ENCODE results near the gene ENPP3.

Gene ENPP3

GRCh38 chr6:131688286-131688685, 51.2 kb downstream of the ENPP3 start:
- Histone ChIP-seq H3K23ac (ENCODE audit: low read length) (no peak overlapping the region), H2BK5ac (ENCODE audit: low read length) (no peak overlapping the region), H4K8ac (ENCODE audit: low read depth, low read length) (no peak overlapping the region), H3K79me2 (ENCODE audit: control insufficient read depth, insufficient read depth, low read length) (no peaks in the 10 kb centered on the region), H4K5ac (ENCODE audit: low read length) (no peak overlapping the region), H3K56ac (ENCODE audit: low read length) (no peak overlapping the region), H3K27me3 (ENCODE audit: insufficient read depth, low read length, poor library complexity) (no peaks in the 10 kb centered on the region), H2AK5ac (ENCODE audit: low read length) (no peak overlapping the region), H2BK15ac (replicated peaks; ENCODE audit: low read depth) (no peak overlapping the region), H3K27ac (ENCODE audit: low read depth, low read length) (no peak overlapping the region), H3K9ac (ENCODE audit: low read length) (no peak overlapping the region), H3K4me1 (ENCODE audit: control insufficient read depth, low read depth, low read length) (no peaks in the 10 kb centered on the region), H3K18ac (ENCODE audit: low read length) (no peak overlapping the region), H2BK120ac (ENCODE audit: low read depth, low read length) (no peak overlapping the region), H3K79me1 (ENCODE audit: low read length) (no peaks in the 10 kb centered on the region), H3K4me3 (ENCODE audit: low read length) (no peak overlapping the region), H3K36me3 (ENCODE audit: control insufficient read depth, insufficient read depth, low read length) (no peaks in the 10 kb centered on the region), H3K4me2 (ENCODE audit: low read length) (no peak overlapping the region), H3K4ac (ENCODE audit: low read depth, low read length) (no peak overlapping the region)
- WGBS (ENCODE audit: extremely low coverage, insufficient coverage, low lambda C conversion rate), result no CpG with 5 or more reads among the region's 1 CpG
- DNase-seq, result no peak

GRCh38 chr6:131692031-131692430, 54.9 kb downstream of the ENPP3 start:
- Histone ChIP-seq H3K27ac (ENCODE audit: low read depth, low read length) (no peak overlapping the region), H2AK5ac (ENCODE audit: low read length) (no peak overlapping the region), H3K23ac (ENCODE audit: low read length) (no peak overlapping the region), H3K4ac (ENCODE audit: low read depth, low read length) (no peak overlapping the region), H3K4me1 (ENCODE audit: control insufficient read depth, low read depth, low read length) (no peaks in the 10 kb centered on the region), H4K8ac (ENCODE audit: low read depth, low read length) (no peak overlapping the region), H3K4me2 (ENCODE audit: low read length) (no peak overlapping the region), H3K9ac (ENCODE audit: low read length) (no peak overlapping the region), H3K36me3 (ENCODE audit: control insufficient read depth, insufficient read depth, low read length) (no peaks in the 10 kb centered on the region), H3K18ac (ENCODE audit: low read length) (no peak overlapping the region), H3K79me1 (ENCODE audit: low read length) (no peaks in the 10 kb centered on the region), H2BK120ac (ENCODE audit: low read depth, low read length) (no peak overlapping the region), H3K4me3 (ENCODE audit: low read length) (no peak overlapping the region), H3K27me3 (ENCODE audit: insufficient read depth, low read length, poor library complexity) (no peaks in the 10 kb centered on the region), H3K56ac (ENCODE audit: low read length) (no peak overlapping the region), H2BK5ac (ENCODE audit: low read length) (no peak overlapping the region), H2BK15ac (replicated peaks; ENCODE audit: low read depth) (no peak overlapping the region), H4K5ac (ENCODE audit: low read length) (no peak overlapping the region), H3K79me2 (ENCODE audit: control insufficient read depth, insufficient read depth, low read length) (no peaks in the 10 kb centered on the region)
- 100% methylated on average over 1 of the region's 1 CpG for WGBS (ENCODE audit: extremely low coverage, insufficient coverage, low lambda C conversion rate)
- no peak for DNase-seq

GRCh38 chr6:131692589-131692988, 55.5 kb downstream of the ENPP3 start:
- Histone ChIP-seq H3K18ac (ENCODE audit: low read length) (no peak overlapping the region), H2BK15ac (replicated peaks; ENCODE audit: low read depth) (no peak overlapping the region), H3K4me1 (ENCODE audit: control insufficient read depth, low read depth, low read length) (no peaks in the 10 kb centered on the region), H3K4me2 (ENCODE audit: low read length) (no peak overlapping the region), H3K27ac (ENCODE audit: low read depth, low read length) (no peak overlapping the region), H4K5ac (ENCODE audit: low read length) (no peak overlapping the region), H3K79me2 (ENCODE audit: control insufficient read depth, insufficient read depth, low read length) (no peaks in the 10 kb centered on the region), H2BK5ac (ENCODE audit: low read length) (no peak overlapping the region), H3K4ac (ENCODE audit: low read depth, low read length) (no peak overlapping the region), H3K36me3 (ENCODE audit: control insufficient read depth, insufficient read depth, low read length) (no peaks in the 10 kb centered on the region), H3K4me3 (ENCODE audit: low read length) (no peak overlapping the region), H3K79me1 (ENCODE audit: low read length) (no peaks in the 10 kb centered on the region), H3K9ac (ENCODE audit: low read length) (no peak overlapping the region), H2AK5ac (ENCODE audit: low read length) (no peak overlapping the region), H4K8ac (ENCODE audit: low read depth, low read length) (no peak overlapping the region), H3K27me3 (ENCODE audit: insufficient read depth, low read length, poor library complexity) (no peaks in the 10 kb centered on the region), H3K56ac (ENCODE audit: low read length) (no peak overlapping the region), H3K23ac (ENCODE audit: low read length) (no peak overlapping the region), H2BK120ac (ENCODE audit: low read depth, low read length) (no peak overlapping the region)
- no peak for DNase-seq

GRCh38 chr6:131693384-131693783, 56.3 kb downstream of the ENPP3 start:
- no peak overlapping the region for H3K27ac ChIP-seq (ENCODE audit: low read depth, low read length)
- H3K36me3 ChIP-seq (ENCODE audit: control insufficient read depth, insufficient read depth, low read length), result no peaks in the 10 kb centered on the region
- no peaks in the 10 kb centered on the region for H3K79me2 ChIP-seq (ENCODE audit: control insufficient read depth, insufficient read depth, low read length)
- H3K4me3 ChIP-seq (ENCODE audit: low read length), result no peak overlapping the region
- peak; percentile 10 for DNase-seq
- H4K5ac ChIP-seq (ENCODE audit: low read length), result no peak overlapping the region
- WGBS (ENCODE audit: extremely low coverage, insufficient coverage, low lambda C conversion rate), result no CpG with 5 or more reads among the region's 5 CpGs
- no peak overlapping the region for H3K18ac ChIP-seq (ENCODE audit: low read length)
- no peaks in the 10 kb centered on the region for H3K79me1 ChIP-seq (ENCODE audit: low read length)
- no peaks in the 10 kb centered on the region for H3K4me1 ChIP-seq (ENCODE audit: control insufficient read depth, low read depth, low read length)
- no peak overlapping the region for H2BK5ac ChIP-seq (ENCODE audit: low read length)
- no peak overlapping the region for H2AK5ac ChIP-seq (ENCODE audit: low read length)
- H3K56ac ChIP-seq (ENCODE audit: low read length), result no peak overlapping the region
- H3K23ac ChIP-seq (ENCODE audit: low read length), result no peak overlapping the region
- no peak overlapping the region for H2BK15ac ChIP-seq (replicated peaks; ENCODE audit: low read depth)
- H3K9ac ChIP-seq (ENCODE audit: low read length), result no peak overlapping the region
- H3K27me3 ChIP-seq (ENCODE audit: insufficient read depth, low read length, poor library complexity), result no peaks in the 10 kb centered on the region
- no peak overlapping the region for H3K4me2 ChIP-seq (ENCODE audit: low read length)
- H4K8ac ChIP-seq (ENCODE audit: low read depth, low read length), result no peak overlapping the region
- H2BK120ac ChIP-seq (ENCODE audit: low read depth, low read length), result no peak overlapping the region
- H3K4ac ChIP-seq (ENCODE audit: low read depth, low read length), result no peak overlapping the region

GRCh38 chr6:131694832-131695426, 57.8 kb downstream of the ENPP3 start:
- Histone ChIP-seq H3K4me3 (ENCODE audit: low read length) (no peak overlapping the region), H3K18ac (ENCODE audit: low read length) (no peak overlapping the region), H2BK15ac (replicated peaks; ENCODE audit: low read depth) (no peak overlapping the region), H3K36me3 (ENCODE audit: control insufficient read depth, insufficient read depth, low read length) (no peaks in the 10 kb centered on the region), H3K79me2 (ENCODE audit: control insufficient read depth, insufficient read depth, low read length) (no peaks in the 10 kb centered on the region), H2BK120ac (ENCODE audit: low read depth, low read length) (no peak overlapping the region), H3K56ac (ENCODE audit: low read length) (no peak overlapping the region), H3K4me1 (ENCODE audit: control insufficient read depth, low read depth, low read length) (no peaks in the 10 kb centered on the region), H3K27me3 (ENCODE audit: insufficient read depth, low read length, poor library complexity) (no peaks in the 10 kb centered on the region), H3K27ac (ENCODE audit: low read depth, low read length) (no peak overlapping the region), H3K4me2 (ENCODE audit: low read length) (no peak overlapping the region), H3K79me1 (ENCODE audit: low read length) (no peaks in the 10 kb centered on the region), H3K4ac (ENCODE audit: low read depth, low read length) (no peak overlapping the region), H4K8ac (ENCODE audit: low read depth, low read length) (no peak overlapping the region), H2AK5ac (ENCODE audit: low read length) (no peak overlapping the region), H4K5ac (ENCODE audit: low read length) (no peak overlapping the region), H2BK5ac (ENCODE audit: low read length) (no peak overlapping the region), H3K23ac (ENCODE audit: low read length) (no peak overlapping the region), H3K9ac (ENCODE audit: low read length) (no peak overlapping the region)
- no CpG with 5 or more reads among the region's 2 CpGs for WGBS (ENCODE audit: extremely low coverage, insufficient coverage, low lambda C conversion rate)
- peak; percentile 87 for DNase-seq

GRCh38 chr6:131696956-131697355, 59.9 kb downstream of the ENPP3 start:
- Histone ChIP-seq H3K56ac (ENCODE audit: low read length) (no peak overlapping the region), H3K4me2 (ENCODE audit: low read length) (no peak overlapping the region), H3K79me2 (ENCODE audit: control insufficient read depth, insufficient read depth, low read length) (no peaks in the 10 kb centered on the region), H2BK120ac (ENCODE audit: low read depth, low read length) (no peak overlapping the region), H2BK15ac (replicated peaks; ENCODE audit: low read depth) (no peak overlapping the region), H3K79me1 (ENCODE audit: low read length) (no peaks in the 10 kb centered on the region), H2BK5ac (ENCODE audit: low read length) (no peak overlapping the region), H3K27me3 (ENCODE audit: insufficient read depth, low read length, poor library complexity) (no peaks in the 10 kb centered on the region), H3K4me3 (ENCODE audit: low read length) (no peak overlapping the region), H2AK5ac (ENCODE audit: low read length) (no peak overlapping the region), H4K8ac (ENCODE audit: low read depth, low read length) (no peak overlapping the region), H3K36me3 (ENCODE audit: control insufficient read depth, insufficient read depth, low read length) (no peaks in the 10 kb centered on the region), H3K9ac (ENCODE audit: low read length) (no peak overlapping the region), H3K4me1 (ENCODE audit: control insufficient read depth, low read depth, low read length) (no peaks in the 10 kb centered on the region), H3K23ac (ENCODE audit: low read length) (no peak overlapping the region), H3K18ac (ENCODE audit: low read length) (no peak overlapping the region), H4K5ac (ENCODE audit: low read length) (no peak overlapping the region), H3K27ac (ENCODE audit: low read depth, low read length) (no peak overlapping the region), H3K4ac (ENCODE audit: low read depth, low read length) (no peak overlapping the region)
- no CpG with 5 or more reads among the region's 7 CpGs for WGBS (ENCODE audit: extremely low coverage, insufficient coverage, low lambda C conversion rate)
- DNase-seq, result no peak
